Colonic mucosa (tissue), 4 donors: ENCODE measurements around the gene THSD7A. TPM values are rescaled to one million over a fixed set of nuclear protein-coding genes. Genes with fewer than 3 reads are reported as not detected.

Experiments used
- DNase-seq: peaks from one replicate; pipeline ENCODE4 v3.0.0-alpha.2; 2020
- H3K27ac ChIP-seq: fragments of 200-600 bp; one replicate; pipeline ENCODE4 v1.8.0; 2021
- H3K27me3 ChIP-seq: fragments of 200-600 bp; one replicate; pipeline ENCODE4 v1.8.0; 2021
- H3K36me3 ChIP-seq: fragments of 200-600 bp; one replicate; pipeline ENCODE4 v1.8.0; 2021
- H3K4me1 ChIP-seq: fragments of 200-600 bp; one replicate; pipeline ENCODE4 v1.8.0; 2021; ENCODE audit warnings: mild to moderate bottlenecking
- H3K4me3 ChIP-seq: fragments of 200-600 bp; one replicate; pipeline ENCODE4 v1.8.0; 2021
- H3K9ac ChIP-seq, 2 donors: one replicate each; pipeline ENCODE4 v1.7.0; 2013; ENCODE audit warnings: control low read depth in 2 of 2, low read depth in 2 of 2, low read length in 2 of 2
- H3K9me3 ChIP-seq: fragments of 200-600 bp; one replicate; pipeline ENCODE4 v1.8.0; 2021
- intact Hi-C: fragments of 100-400 bp; cut with DNase I; formaldehyde crosslinking; loops from one replicate; pipeline ENCODE4 v1.14.1; 2022
- total RNA-seq, 2 donors: library from RNA; stranded (reverse); fragmentation: NEBNext Ultra II Directional in 1 of 2; extraction: Animal tissue kit (Norgen Biotek cat#: 25700) in 1 of 2; gene quantifications; one replicate each; pipeline ENCODE4 v1.2.1, GENCODE V29; 2021
- TF ChIP-seq, protein P1 (sequence below): fragments of 200-600 bp; IDR thresholded peaks from one replicate; pipeline ENCODE4 v1.8.0; 2022; ENCODE audit warnings: antibody characterized with exemption, mild to moderate bottlenecking
- donor health status: healthy.
- donor health status: DM: no; HTN: no; CAD: no.
- donor health status: DM: no; HTN: no; CAD: no.

Gene THSD7A
- total RNA-seq, 2 donors from 2014 or later = 2.1 to 2.3 TPM

DNA sequence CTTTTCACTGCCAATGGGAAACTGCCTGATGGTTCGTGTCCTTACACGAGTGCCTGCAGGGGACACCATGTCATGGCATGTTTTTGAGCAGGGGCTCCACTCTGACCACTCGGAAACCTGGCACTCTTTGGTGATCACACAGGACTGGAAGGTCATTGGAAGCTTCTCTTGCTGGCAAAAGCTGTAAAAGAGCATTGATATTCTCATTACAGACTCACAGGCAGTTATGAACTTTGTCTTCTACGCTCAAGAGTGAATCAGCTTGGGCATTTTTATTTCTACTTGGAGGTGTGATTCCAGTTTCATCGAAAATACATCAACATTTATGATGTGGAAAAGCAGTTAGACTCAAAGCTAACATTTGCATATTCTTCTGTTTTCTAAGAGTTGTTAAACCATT lies 238.7 kb downstream of the THSD7A start:
- Histone ChIP-seq H3K4me3 (no peak overlapping the region), H3K4me1 (no peaks in the 10 kb centered on the region), H3K9ac (no peak overlapping the region), H3K27ac (peak overlapping the region; percentile 7), H3K36me3 (no peaks in the 10 kb centered on the region), H3K27me3 (no peaks in the 10 kb centered on the region), H3K9me3 (no peaks in the 10 kb centered on the region)
- intact Hi-C loops = no loop called here
- no peak for DNase-seq
- TF ChIP-seq, protein P1, sequence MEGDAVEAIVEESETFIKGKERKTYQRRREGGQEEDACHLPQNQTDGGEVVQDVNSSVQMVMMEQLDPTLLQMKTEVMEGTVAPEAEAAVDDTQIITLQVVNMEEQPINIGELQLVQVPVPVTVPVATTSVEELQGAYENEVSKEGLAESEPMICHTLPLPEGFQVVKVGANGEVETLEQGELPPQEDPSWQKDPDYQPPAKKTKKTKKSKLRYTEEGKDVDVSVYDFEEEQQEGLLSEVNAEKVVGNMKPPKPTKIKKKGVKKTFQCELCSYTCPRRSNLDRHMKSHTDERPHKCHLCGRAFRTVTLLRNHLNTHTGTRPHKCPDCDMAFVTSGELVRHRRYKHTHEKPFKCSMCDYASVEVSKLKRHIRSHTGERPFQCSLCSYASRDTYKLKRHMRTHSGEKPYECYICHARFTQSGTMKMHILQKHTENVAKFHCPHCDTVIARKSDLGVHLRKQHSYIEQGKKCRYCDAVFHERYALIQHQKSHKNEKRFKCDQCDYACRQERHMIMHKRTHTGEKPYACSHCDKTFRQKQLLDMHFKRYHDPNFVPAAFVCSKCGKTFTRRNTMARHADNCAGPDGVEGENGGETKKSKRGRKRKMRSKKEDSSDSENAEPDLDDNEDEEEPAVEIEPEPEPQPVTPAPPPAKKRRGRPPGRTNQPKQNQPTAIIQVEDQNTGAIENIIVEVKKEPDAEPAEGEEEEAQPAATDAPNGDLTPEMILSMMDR = no peak

DNA sequence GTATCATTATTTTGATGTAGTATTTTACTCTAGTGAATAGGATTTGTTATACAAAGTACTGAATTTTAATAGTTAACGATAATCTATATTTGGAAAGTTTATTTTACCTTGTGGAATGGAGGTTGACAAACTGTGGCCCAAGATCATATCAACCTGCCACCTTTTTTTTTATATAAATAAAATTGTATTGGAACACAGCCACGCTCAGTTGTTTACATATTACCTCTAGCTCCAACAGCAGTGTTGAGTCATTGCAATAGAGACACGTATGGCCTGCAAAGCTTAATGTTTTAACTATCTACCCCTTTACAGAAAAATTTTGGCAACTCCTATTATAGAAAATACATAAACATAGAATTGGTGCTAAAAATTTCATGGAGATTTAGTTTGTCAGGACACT lies 239.3 kb downstream of the THSD7A start:
- TF ChIP-seq, protein P1 = no peak
- H3K27ac ChIP-seq = no peak overlapping the region
- H3K27me3 ChIP-seq = no peaks in the 10 kb centered on the region
- no peak overlapping the region for H3K9ac ChIP-seq
- H3K9me3 ChIP-seq = no peaks in the 10 kb centered on the region
- intact Hi-C loops = no loop called here
- no peaks in the 10 kb centered on the region for H3K36me3 ChIP-seq
- no peaks in the 10 kb centered on the region for H3K4me1 ChIP-seq
- DNase-seq = no peak
- H3K4me3 ChIP-seq = no peak overlapping the region

DNA sequence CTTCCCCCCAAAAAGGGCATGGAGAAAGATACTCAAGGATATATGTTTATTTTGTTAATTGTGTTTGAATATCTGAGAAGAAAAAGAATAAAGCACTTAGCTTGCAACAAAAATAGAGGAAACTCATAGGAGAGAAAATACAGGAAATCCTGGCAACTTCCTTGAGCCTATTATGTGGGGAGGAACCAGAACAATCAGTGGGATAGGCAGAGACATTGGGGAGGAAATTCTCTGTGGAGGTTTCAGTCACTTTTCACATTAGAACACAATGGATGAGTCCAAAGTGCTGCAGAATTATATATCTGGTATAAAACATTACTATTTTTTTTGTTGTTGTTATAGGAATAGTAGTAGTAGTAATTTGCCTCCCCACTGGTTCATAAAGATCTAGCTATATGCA lies 240.1 kb downstream of the THSD7A start:
- intact Hi-C loops = no loop called here
- TF ChIP-seq, protein P1 = no peak
- Histone ChIP-seq H3K27me3 (no peaks in the 10 kb centered on the region), H3K36me3 (no peaks in the 10 kb centered on the region), H3K9me3 (no peaks in the 10 kb centered on the region), H3K27ac (no peak overlapping the region), H3K4me3 (no peak overlapping the region), H3K4me1 (no peaks in the 10 kb centered on the region), H3K9ac (no peak overlapping the region)
- no peak for DNase-seq

DNA sequence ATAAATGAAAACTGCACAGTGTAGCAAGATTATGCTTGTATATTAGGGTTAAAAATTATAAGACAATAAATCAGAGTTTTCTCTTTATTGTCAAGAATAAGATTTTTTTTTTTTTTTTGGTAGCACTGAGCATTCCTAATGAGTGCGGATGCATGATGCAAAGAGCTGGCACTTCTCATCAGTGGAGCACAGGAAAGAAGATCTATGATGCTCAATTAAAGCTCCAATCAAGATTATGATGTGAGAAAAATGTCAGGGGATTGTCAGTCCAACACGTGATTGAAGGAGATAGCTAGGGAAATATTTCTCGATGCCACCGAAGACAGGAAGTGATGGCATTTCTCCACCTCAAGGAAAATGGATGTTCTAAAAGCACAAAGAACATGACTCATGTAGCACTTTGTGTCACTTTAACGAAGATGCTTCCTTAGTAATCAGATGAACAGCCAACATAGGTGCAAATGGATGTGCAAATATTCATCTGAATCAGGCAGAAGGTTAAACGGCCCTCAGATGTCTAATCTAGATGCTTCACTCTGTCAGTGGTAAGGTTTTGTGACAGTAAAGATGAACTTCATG lies 240.9 kb downstream of the THSD7A start:
- H3K36me3 ChIP-seq = no peaks in the 10 kb centered on the region
- H3K4me1 ChIP-seq = no peaks in the 10 kb centered on the region
- TF ChIP-seq, protein P1 = no peak
- DNase-seq = no peak
- H3K4me3 ChIP-seq = no peak overlapping the region
- intact Hi-C loops = no loop called here
- H3K27ac ChIP-seq = no peak overlapping the region
- no peak overlapping the region for H3K9ac ChIP-seq
- no peaks in the 10 kb centered on the region for H3K27me3 ChIP-seq
- no peaks in the 10 kb centered on the region for H3K9me3 ChIP-seq

DNA sequence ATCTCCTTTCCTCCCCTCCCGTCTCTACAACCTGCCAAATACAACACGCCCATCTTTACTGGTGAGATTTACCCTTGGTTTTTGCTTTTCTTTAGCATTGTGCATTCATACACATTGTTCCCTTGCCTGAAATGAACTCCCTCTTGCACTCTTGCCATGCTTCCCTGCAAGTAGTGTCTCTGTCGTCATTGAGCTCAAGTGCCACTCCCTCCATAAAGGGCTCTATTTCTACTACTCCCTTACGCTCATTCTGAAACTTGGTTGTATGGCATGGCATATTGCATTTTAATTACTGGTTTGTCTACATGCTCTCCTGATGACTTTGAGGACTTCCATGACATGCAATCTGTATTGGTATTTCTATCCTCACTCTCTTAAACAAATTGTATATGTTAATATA lies 242.7 kb downstream of the THSD7A start:
- TF ChIP-seq, protein P1 = no peak
- Histone ChIP-seq H3K4me3 (no peak overlapping the region), H3K27ac (no peak overlapping the region), H3K36me3 (no peaks in the 10 kb centered on the region), H3K4me1 (no peaks in the 10 kb centered on the region), H3K9ac (no peak overlapping the region), H3K27me3 (no peaks in the 10 kb centered on the region), H3K9me3 (no peaks in the 10 kb centered on the region)
- intact Hi-C loops = no loop called here
- DNase-seq = no peak
